Prostate gland (tissue), 2 donors: ENCODE results near the gene TNKS1BP1.

Experiments
- POLR2A ChIP-seq: fragments of 450-650 bp; IDR thresholded peaks from one replicate; pipeline ENCODE4 v1.6.1; 2016; ENCODE audit warnings: antibody characterized with exemption, mild to moderate bottlenecking
- POLR2AphosphoS5 ChIP-seq: sonication (generic); formaldehyde crosslinking; IDR thresholded peaks from one replicate; pipeline ENCODE4 v1.6.1; 2017; ENCODE audit warnings: antibody characterized with exemption
- TF ChIP-seq, protein P1 (sequence below), 4 experiments: fragments of 200-600 bp in 2 of 4; fragments of 450-650 bp in 2 of 4; sonication (generic) in 2 of 4; IDR thresholded peaks; 1 replicate in 3 of 4; 2 replicates in 1 of 4; pipeline ENCODE4 v1.5.1; 2016 to 2019; ENCODE audit warnings: antibody characterized with exemption in 4 of 4, mild to moderate bottlenecking in 2 of 4, moderate library complexity in 2 of 4

DNA sequence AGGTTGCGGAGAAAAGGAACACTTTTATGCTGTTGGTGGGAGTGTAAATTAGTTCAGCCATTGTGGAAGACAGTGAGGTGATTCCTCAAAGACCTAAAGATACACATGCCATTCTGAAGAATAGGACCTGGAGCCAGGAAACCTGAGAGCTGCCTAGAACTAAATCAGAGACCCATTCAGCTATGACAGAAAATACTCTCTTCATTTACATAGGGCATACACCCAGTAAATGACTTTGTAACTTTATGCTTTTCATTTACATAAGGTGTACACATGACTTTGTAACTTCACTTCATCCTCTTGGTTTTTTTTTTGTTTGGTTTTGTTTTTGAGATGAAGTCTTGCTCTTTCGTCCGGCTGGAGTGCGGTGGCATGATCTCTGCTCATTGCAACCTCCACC, 62.6 kb downstream of the TNKS1BP1 start:
- TF ChIP-seq POLR2AphosphoS5 = no peak
- no peak for TF ChIP-seq POLR2A
- TF ChIP-seq, protein P1, sequence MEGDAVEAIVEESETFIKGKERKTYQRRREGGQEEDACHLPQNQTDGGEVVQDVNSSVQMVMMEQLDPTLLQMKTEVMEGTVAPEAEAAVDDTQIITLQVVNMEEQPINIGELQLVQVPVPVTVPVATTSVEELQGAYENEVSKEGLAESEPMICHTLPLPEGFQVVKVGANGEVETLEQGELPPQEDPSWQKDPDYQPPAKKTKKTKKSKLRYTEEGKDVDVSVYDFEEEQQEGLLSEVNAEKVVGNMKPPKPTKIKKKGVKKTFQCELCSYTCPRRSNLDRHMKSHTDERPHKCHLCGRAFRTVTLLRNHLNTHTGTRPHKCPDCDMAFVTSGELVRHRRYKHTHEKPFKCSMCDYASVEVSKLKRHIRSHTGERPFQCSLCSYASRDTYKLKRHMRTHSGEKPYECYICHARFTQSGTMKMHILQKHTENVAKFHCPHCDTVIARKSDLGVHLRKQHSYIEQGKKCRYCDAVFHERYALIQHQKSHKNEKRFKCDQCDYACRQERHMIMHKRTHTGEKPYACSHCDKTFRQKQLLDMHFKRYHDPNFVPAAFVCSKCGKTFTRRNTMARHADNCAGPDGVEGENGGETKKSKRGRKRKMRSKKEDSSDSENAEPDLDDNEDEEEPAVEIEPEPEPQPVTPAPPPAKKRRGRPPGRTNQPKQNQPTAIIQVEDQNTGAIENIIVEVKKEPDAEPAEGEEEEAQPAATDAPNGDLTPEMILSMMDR (IDR thresholded peaks at IDR 0.05) = no peak
